ENCODE measurements around the gene RAB4A.

RAB4A gene

DNA sequence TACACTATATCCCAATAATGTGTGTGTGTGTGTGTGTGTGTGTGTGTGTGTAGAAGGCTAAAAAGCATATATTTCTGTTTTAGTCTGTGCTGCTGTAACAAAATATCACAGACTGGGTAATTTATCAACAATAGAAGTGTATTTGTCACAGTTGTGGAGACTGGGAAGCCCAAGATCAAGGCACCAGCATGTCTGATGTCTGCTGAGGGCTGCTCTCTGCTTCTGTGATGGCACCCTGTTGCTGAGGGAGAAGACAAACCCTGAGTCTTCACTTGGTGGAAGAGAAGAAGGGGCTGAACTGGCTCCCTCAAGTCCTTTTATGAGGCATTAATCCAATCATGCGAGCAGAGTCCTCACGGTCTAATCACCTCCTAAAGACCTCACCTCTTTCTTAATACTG is 23.0 kb upstream of the RAB4A start:
- no peak for DNase-seq

GRCh38 chr1:229248821-229249817 is 21.8 kb upstream of the RAB4A start:
- no peak for DNase-seq

- DNase-seq: no peak
Measured at GRCh38 chr1:229249854-229250644, 20.9 kb upstream of the RAB4A start.

- DNase-seq: no peak
Measured at GRCh38 chr1:229251185-229251584, 19.7 kb upstream of the RAB4A start.

- no peak for DNase-seq
Measured at GRCh38 chr1:229252228-229252984, 18.5 kb upstream of the RAB4A start.

GRCh38 chr1:229253151-229253974 is 17.5 kb upstream of the RAB4A start:
- no peak for DNase-seq

DNA sequence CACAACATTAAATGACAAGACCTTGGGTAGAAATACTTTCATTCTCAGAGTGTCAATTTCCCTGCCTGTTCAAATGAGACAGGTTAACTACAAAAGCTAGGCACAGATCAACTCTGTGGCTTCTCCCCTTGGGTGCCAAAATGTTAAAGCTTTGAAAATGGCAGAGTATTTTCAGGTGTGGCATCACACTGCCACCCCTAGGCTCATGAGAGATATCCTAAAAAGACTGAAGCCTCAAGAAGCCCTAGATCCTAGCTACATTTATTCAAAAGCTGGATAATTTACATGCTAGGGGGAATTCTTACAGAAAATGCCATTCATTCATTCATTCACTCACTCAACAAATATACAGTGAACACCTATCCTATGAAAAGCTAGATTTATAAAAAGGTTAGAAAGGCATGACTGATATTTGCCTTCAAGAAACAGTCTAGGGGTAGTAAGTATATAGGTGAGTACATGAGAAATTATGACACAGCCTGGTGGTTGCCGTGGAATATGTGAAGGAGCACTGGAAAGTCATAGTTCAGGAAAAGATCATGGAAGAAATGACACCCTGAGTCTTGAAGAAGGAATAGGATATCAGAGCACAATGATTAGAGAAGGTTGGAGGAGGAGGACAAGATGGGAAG is 15.9 kb upstream of the RAB4A start:
- peak; percentile 15 for DNase-seq

DNA sequence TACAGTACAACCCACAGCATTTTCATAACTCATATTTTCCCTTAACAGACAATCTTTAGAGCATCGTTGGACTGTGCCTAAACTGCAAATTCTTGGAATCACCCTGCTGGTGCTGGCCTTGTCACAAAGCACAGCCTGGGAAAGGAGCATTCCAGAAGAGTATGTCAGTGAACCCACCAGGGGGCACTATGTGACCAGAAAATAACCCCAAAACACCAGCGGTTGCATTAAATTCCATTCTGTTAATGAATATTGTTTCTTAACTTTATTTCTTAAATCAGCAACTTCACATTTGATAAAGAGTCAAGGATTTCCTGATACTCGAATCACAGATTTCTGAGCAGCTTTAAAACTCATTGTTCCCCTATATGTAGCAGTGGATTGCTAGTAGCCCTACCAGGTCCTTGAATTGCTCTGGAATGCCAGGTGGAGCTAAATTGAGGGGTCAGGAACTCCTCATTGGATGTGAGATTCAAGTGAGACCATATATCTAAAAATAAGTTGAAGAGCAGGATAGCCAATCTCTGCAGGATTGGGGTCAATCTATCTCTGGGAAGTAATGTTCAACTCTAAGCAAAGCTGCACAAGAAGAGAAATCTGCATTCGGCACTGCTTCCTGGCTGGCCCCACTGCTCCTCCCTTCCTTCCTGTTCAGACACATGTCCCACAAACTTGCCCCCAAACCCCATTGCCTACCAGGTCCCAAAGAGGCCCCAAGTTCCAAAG is 12.7 kb upstream of the RAB4A start:
- peak; percentile 31 for DNase-seq

GRCh38 chr1:229258757-229259060 is 12.2 kb upstream of the RAB4A start:
- DNase-seq: no peak

DNA sequence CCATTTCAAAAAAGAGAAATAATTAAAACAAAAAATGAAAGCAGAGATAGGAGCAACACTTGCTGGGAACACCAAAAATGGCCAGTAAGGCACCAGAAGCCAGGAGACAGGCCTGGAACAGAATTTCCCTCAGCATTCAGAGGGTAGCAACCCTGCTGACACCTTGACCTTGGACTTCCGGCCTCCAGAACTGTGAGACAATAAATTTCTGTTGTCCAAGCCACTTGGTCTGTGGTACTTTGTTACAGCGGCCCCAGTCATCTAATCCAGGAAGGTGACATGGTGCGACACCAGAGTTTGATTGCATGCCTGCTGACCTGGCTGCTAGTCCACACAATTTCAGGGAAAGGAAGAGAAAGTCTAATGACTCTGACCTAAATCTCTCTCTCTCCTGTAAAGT is 10.6 kb upstream of the RAB4A start:
- DNase-seq: no peak

- no peak for DNase-seq
Measured at GRCh38 chr1:229262239-229262638, 8.7 kb upstream of the RAB4A start.

GRCh38 chr1:229263254-229263653 is 7.7 kb upstream of the RAB4A start:
- DNase-seq: no peak

DNA sequence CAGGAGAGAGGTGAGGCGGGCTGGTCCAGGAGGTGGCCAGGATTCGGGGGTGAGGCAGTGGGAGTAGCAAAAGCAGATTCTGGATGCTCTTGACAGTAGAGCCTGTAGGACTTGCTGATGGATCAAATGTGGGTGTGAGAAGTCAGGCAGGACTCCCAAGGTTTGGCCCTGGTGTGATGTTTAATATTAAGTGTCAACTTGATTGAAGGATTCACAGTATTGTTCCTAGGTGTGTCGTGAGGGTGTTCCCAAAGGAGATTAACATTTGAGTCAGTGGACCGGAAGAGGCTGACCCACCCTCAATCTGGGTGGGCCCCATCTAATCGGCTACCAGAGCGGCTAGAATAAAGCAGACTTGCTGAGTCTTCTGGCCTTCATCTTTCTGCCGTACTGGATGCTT is 6.8 kb upstream of the RAB4A start:
- DNase-seq: no peak

DNA sequence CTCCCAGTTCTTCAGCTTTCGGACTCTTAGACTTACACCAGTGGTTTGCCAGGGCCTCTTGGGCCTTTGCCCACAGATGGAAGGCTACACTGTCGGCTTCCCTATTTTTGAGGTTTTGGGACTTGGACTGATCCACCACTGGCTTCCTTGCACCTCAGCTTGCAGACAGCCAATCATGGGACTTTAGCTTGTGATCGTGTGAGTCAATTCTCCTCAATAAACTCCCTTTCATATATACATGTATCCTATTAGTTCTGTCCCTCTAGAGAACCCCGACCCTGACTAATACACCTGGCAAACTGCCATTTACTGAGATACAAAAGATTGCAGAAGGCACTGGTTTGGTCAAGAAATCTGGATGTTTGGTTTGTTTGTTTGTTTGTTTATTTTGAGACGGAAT is 6.4 kb upstream of the RAB4A start:
- no peak for DNase-seq

DNA sequence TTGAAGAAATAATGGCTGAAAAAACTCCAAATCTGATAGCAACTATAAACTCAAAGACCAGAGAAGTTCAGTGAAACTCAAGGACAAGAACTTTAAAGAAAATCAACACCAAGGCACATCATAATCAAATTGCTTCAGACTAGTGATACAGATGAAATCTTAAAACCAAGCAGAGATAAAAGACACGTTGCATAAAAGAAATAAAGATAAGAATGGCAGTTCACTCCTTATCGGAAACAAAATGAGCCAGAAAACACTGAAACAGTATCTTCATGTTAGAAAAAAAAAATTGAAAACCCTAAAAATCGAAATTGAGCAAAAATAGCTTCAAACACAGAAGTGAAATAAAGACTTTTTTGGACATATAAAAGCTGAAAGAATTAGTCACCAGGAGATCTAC is 4.6 kb upstream of the RAB4A start:
- no peak for DNase-seq

DNA sequence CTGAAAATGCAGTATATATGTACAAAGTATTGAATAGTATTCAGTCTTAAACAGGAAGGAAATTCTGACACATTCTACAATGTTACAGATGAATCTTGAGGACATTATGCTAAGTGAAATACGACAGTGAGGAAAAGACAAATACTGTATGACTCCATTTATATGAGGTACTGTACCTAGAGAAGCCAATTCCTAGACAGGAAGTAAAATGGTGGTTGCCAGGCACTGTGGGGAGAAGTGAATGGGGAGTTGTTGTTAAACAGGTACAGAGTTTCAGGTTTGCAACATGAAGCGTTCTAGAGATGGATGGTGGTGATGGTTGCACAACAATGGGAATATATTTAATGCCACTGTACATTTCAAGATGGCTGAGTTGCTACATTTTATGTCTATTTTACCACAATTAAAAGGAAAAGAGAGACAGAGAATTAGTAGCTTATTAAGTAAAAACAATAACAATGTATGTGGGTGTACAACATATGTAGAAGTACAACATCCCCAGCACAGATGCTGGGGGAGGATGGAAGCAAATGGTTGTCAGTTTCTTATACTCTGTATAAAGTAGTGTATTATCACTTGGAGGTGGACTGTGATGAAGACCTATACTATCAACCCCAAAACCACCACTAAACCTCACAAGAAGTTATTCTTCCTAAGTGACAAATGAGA is 3.9 kb upstream of the RAB4A start:
- no peak for DNase-seq

GRCh38 chr1:229268505-229268904 is 2.4 kb upstream of the RAB4A start:
- no peak for DNase-seq

GRCh38 chr1:229271448-229272159 is 693 bp downstream of the RAB4A start:
- DNase-seq: peak; percentile 9

GRCh38 chr1:229272164-229273158 is 1.6 kb downstream of the RAB4A start:
- DNase-seq: no peak
